GM18868 (cell line): ENCODE measurements around the gene TRIM50.
A peak's percentile ranks its signal among the peaks of the same experiment; 100 is the strongest.
"Not testable (repeated sequence)": the region's sequence is repeated elsewhere in the genome, so short reads cannot be mapped to it uniquely, and the experiment has no call there.

Experiments used
- ATAC-seq: cut with Tn5 transposase; IDR thresholded peaks from one replicate; pipeline ENCODE4 v1.9.1; 2021; ENCODE audit warnings: mild to moderate bottlenecking, moderate library complexity; ENCODE audit not compliant: unreplicated experiment

The TRIM50 gene

GRCh38 chr7:73350306-73351068, 22.6 kb upstream of the TRIM50 start:
- ATAC-seq, result no peak

- no peak for ATAC-seq
These were observed 21.9 kb upstream of the TRIM50 start for GRCh38 chr7:73349763-73350162.

GRCh38 chr7:73345951-73346350, 18.1 kb upstream of the TRIM50 start:
- no peak for ATAC-seq

GRCh38 chr7:73345538-73345937, 17.7 kb upstream of the TRIM50 start:
- no peak for ATAC-seq

- ATAC-seq, result no peak
These were observed 15.9 kb upstream of the TRIM50 start for GRCh38 chr7:73343671-73344380.

GRCh38 chr7:73342645-73343044, 14.8 kb upstream of the TRIM50 start:
- no peak for ATAC-seq

GRCh38 chr7:73341877-73342276, 14.0 kb upstream of the TRIM50 start:
- no peak for ATAC-seq

GRCh38 chr7:73340514-73340913, 12.6 kb upstream of the TRIM50 start:
- no peak for ATAC-seq

- ATAC-seq, result no peak
These were observed 10.4 kb upstream of the TRIM50 start for GRCh38 chr7:73338321-73338720.

GRCh38 chr7:73332447-73332846, 4.6 kb upstream of the TRIM50 start:
- no peak for ATAC-seq

- ATAC-seq, result no peak
These were observed 2.9 kb upstream of the TRIM50 start for GRCh38 chr7:73330772-73331171.

- no peak for ATAC-seq
These were observed 2.1 kb upstream of the TRIM50 start for GRCh38 chr7:73329861-73330581.

GRCh38 chr7:73328696-73329095, 814 bp upstream of the TRIM50 start:
- ATAC-seq, result no peak

GRCh38 chr7:73327449-73327848, 433 bp downstream of the TRIM50 start:
- not testable (repeated sequence) for ATAC-seq

GRCh38 chr7:73325424-73325823, 2.5 kb downstream of the TRIM50 start:
- not testable (repeated sequence) for ATAC-seq

GRCh38 chr7:73324081-73324845, 3.6 kb downstream of the TRIM50 start:
- peak; percentile 67 for ATAC-seq

- not testable (repeated sequence) for ATAC-seq
These were observed 4.3 kb downstream of the TRIM50 start for GRCh38 chr7:73323434-73324080.

GRCh38 chr7:73320009-73320408, 7.9 kb downstream of the TRIM50 start:
- ATAC-seq, result not testable (repeated sequence)

GRCh38 chr7:73319541-73319940, 8.3 kb downstream of the TRIM50 start:
- ATAC-seq, result not testable (repeated sequence)

GRCh38 chr7:73318656-73319204, 9.2 kb downstream of the TRIM50 start:
- ATAC-seq, result not testable (repeated sequence)
